Endothelial cell of umbilical vein (primary cell): ENCODE data around the gene HIVEP3. TPM values are rescaled to one million over a fixed set of nuclear protein-coding genes. Genes with fewer than 3 reads are reported as not detected.

ENCODE experiments used
- BruUV-seq: library from RNA; stranded (reverse); fragments of 400-500 nt; replicated peaks from 2 replicates; lab custom pipeline; 2021; lab: Mats Ljungman, UMichigan
- CTCF ChIA-PET: fragments of 300-600, 350-600 bp; sonication (Branson Sonifier 250); formaldehyde crosslinking; loops from one replicate; lab custom pipeline; 2021; ENCODE audit warnings: antibody characterized with exemption, inconsistent platforms; lab: Charles Lee
- POLR2A ChIA-PET: fragments of 300-600, 350-600 bp; sonication (Branson Sonifier 250); formaldehyde crosslinking; loops from one replicate; lab custom pipeline; 2021; ENCODE audit warnings: antibody characterized with exemption, inconsistent platforms; lab: Charles Lee
- DNase-seq: peaks from one replicate; pipeline ENCODE4 v3.0.0-alpha.2; 2011; ENCODE audit warnings: low read depth, low spot score
- FAIRE-seq: peaks from 2 replicates; lab custom pipeline; 2011; peaks lifted over from hg19 to GRCh38; lab: Jason Lieb, UNC
- H2AFZ ChIP-seq: 2 replicates; pipeline ENCODE4 v1.6.0; 2012; ENCODE audit warnings: low read depth, low read length, control low read depth, inconsistent platforms
- H3K27ac ChIP-seq: 2 replicates; pipeline ENCODE4 v1.5.1; 2011; ENCODE audit warnings: low read depth, mild to moderate bottlenecking, control low read depth, low read length, moderate library complexity; ENCODE audit not compliant: insufficient read depth
- H3K27me3 ChIP-seq, 2 experiments: 2 replicates each; pipeline versions ENCODE4 v1.6.0 to v1.6.1; 2011; ENCODE audit warnings: low read length in 2 of 2, mixed read lengths in 1 of 2; ENCODE audit not compliant: control insufficient read depth in 2 of 2, insufficient read depth in 2 of 2
- H3K36me3 ChIP-seq, 2 experiments: 2 replicates in 1 of 2; 3 replicates in 1 of 2; pipeline ENCODE4 v1.5.1; 2011; ENCODE audit warnings: low read length in 2 of 2, mild to moderate bottlenecking in 1 of 2, moderate library complexity in 1 of 2; ENCODE audit not compliant: control insufficient read depth in 2 of 2, insufficient read depth in 2 of 2; ENCODE audit errors: extremely low read depth in 1 of 2
- H3K4me1 ChIP-seq: 3 replicates; pipeline ENCODE4 v1.5.1; 2011; ENCODE audit warnings: mild to moderate bottlenecking, low read length; ENCODE audit not compliant: control insufficient read depth, insufficient read depth; ENCODE audit errors: extremely low read depth
- H3K4me2 ChIP-seq: 2 replicates; pipeline ENCODE4 v1.6.1; 2011; ENCODE audit warnings: low read length, control low read depth, mixed read lengths; ENCODE audit not compliant: insufficient read depth
- H3K4me3 ChIP-seq, 3 experiments: fragments of 200-600 bp in 1 of 3; sonication (generic), shearing (Covaris generic) in 1 of 3; replicated peaks in 1 of 3; 2 replicates each; pipeline ENCODE4 v1.5.1; 2011 to 2016; ENCODE audit warnings: control low read depth in 3 of 3, low read length in 3 of 3, mild to moderate bottlenecking in 2 of 3, inconsistent platforms in 1 of 3, low read depth in 1 of 3, moderate library complexity in 1 of 3; ENCODE audit not compliant: insufficient read depth in 1 of 3
- H3K79me2 ChIP-seq: 2 replicates; pipeline ENCODE4 v1.6.0; 2012; ENCODE audit warnings: low read length, inconsistent platforms; ENCODE audit not compliant: control insufficient read depth, insufficient read depth
- H3K9ac ChIP-seq: replicated peaks from 2 replicates; pipeline ENCODE3; 2011; ENCODE audit warnings: low read length, control low read depth; ENCODE audit not compliant: insufficient read depth; ENCODE audit errors: extremely low read depth
- H3K9me1 ChIP-seq: replicated peaks from 3 replicates; pipeline ENCODE4 v1.6.0; 2011; ENCODE audit warnings: mild to moderate bottlenecking, low read length; ENCODE audit not compliant: control insufficient read depth, insufficient read depth; ENCODE audit errors: extremely low read depth
- H3K9me3 ChIP-seq: replicated peaks from 2 replicates; pipeline ENCODE4 v1.5.1; 2012; ENCODE audit warnings: low read length, inconsistent platforms; ENCODE audit not compliant: control insufficient read depth, insufficient read depth
- H4K20me1 ChIP-seq: replicated peaks from 2 replicates; pipeline ENCODE3; 2011; ENCODE audit warnings: mild to moderate bottlenecking, low read length; ENCODE audit not compliant: control insufficient read depth, insufficient read depth; ENCODE audit errors: extremely low read depth
- FOS ChIP-seq: IDR thresholded peaks from 2 replicates; pipeline ENCODE4 v1.6.1; 2011; ENCODE audit warnings: mild to moderate bottlenecking, low read length, moderate library complexity, borderline replicate concordance; ENCODE audit not compliant: insufficient read depth
- GATA2 ChIP-seq: IDR thresholded peaks from 2 replicates; pipeline ENCODE4 v1.7.0; 2011; ENCODE audit warnings: low read depth, mild to moderate bottlenecking, moderate library complexity, mixed read lengths, low read length; ENCODE audit not compliant: insufficient read length, insufficient read depth
- JUN ChIP-seq: IDR thresholded peaks from 2 replicates; pipeline ENCODE4 v1.6.1; 2011; ENCODE audit warnings: borderline replicate concordance, low read depth; ENCODE audit not compliant: insufficient read length, insufficient read depth
- MAX ChIP-seq: IDR thresholded peaks from 2 replicates; pipeline ENCODE4 v1.6.1; 2011; ENCODE audit not compliant: insufficient read depth, insufficient read length
- POLR2A ChIP-seq: IDR thresholded peaks from 2 replicates; pipeline ENCODE4 v1.6.1; 2012; ENCODE audit warnings: low read depth, mild to moderate bottlenecking, control low read depth, low read length
- POLR2AphosphoS5 ChIP-seq: IDR thresholded peaks from 2 replicates; pipeline ENCODE4 v1.6.1; 2012; ENCODE audit warnings: low read depth, mild to moderate bottlenecking, control low read depth, low read length, moderate library complexity; ENCODE audit not compliant: insufficient read depth
- dilution Hi-C: fragments of 300-500 bp; cut with MboI; formaldehyde crosslinking; loops from one replicate; pipeline ENCODE4 v1.15.0; 2019; ENCODE audit warnings: low sequenced_read_pairs; ENCODE audit not compliant: extremely low pct_ligation_motif_present
- intact Hi-C: fragments of 100-400 bp; cut with micrococcal nuclease; formaldehyde crosslinking; loops from one replicate; pipeline ENCODE4 v1.10.0; 2022
- polyA plus RNA-seq, 4 experiments: library from polyadenylated mRNA; depleted of rRNA in 3 of 4; stranded (reverse) in 3 of 4; unstranded in 1 of 4; fragments of >200 nt; gene quantifications; 2 replicates each; pipeline versions ENCODE4 v1.2.1 to v1.2.3, GENCODE V29; 2011 to 2012; ENCODE audit warnings: missing spikeins in 1 of 4
- total RNA-seq: library from RNA; stranded (reverse); gene quantifications from 2 replicates; pipeline ENCODE4 v1.2.3, GENCODE V29; 2021

HIVEP3 gene
- total and polyA plus RNA-seq, 2 donors (not counting 3 experiments of a cell fraction or from before 2014, with no cell fraction given) = 3.4 to 4.0 TPM

- Histone ChIP-seq H3K4me3 (no peak overlapping the region), H2AFZ (no peak overlapping the region), H3K9me1 (no peaks in the 10 kb centered on the region), H3K27ac (no peak overlapping the region), H3K9me3 (no peaks in the 10 kb centered on the region), H3K36me3 (no peaks in the 10 kb centered on the region), H3K27me3 (no peaks in the 10 kb centered on the region), H4K20me1 (no peaks in the 10 kb centered on the region), H3K4me2 (no peak overlapping the region), H3K9ac (no peak overlapping the region), H3K4me1 (peaks cover 4% of the 10 kb centered on the region), H3K79me2 (no peaks in the 10 kb centered on the region)
- dilution Hi-C loops = no loop called here
- DNase-seq (no peak), FAIRE-seq (no peak)
- TF ChIP-seq JUN = no peak
- TF ChIP-seq FOS = no peak
- TF ChIP-seq MAX = no peak
- intact Hi-C loops = no loop called here
- BruUV-seq = no TSS peak
- ChIA-PET POLR2A (no interaction called here), CTCF (interaction anchor here (0.6 kb wide), 1 partner anchor 8 kb away, joined by 3 read pairs; no protein-coding TSS in a partner anchor)
Measured at GRCh38 chr1:41876576-41877445, 41.9 kb downstream of the HIVEP3 start.

- no TSS peak for BruUV-seq
- Histone ChIP-seq H3K9ac (no peak overlapping the region), H3K4me2 (no peak overlapping the region), H4K20me1 (no peaks in the 10 kb centered on the region), H3K27me3 (no peaks in the 10 kb centered on the region), H2AFZ (no peak overlapping the region), H3K4me3 (no peak overlapping the region), H3K9me3 (no peaks in the 10 kb centered on the region), H3K36me3 (no peaks in the 10 kb centered on the region), H3K4me1 (peaks cover 8% of the 10 kb centered on the region), H3K27ac (no peak overlapping the region), H3K79me2 (no peaks in the 10 kb centered on the region), H3K9me1 (no peaks in the 10 kb centered on the region)
- no peak for TF ChIP-seq POLR2AphosphoS5
- TF ChIP-seq POLR2A = no peak
- no peak for TF ChIP-seq FOS
- TF ChIP-seq GATA2 = no peak
- dilution Hi-C loops (no loop called here), intact Hi-C loops (no loop called here)
- CTCF ChIA-PET = interaction anchor here (1.8 kb wide), 1 partner anchor 17 kb away, joined by 6 read pairs; no protein-coding TSS in a partner anchor
- no peak for DNase-seq
- POLR2A ChIA-PET = no interaction called here
- FAIRE-seq = no peak
Measured at GRCh38 chr1:41875487-41875886, 43.2 kb downstream of the HIVEP3 start.
